HG03103 (cell line): Measurements from ENCODE around the gene UGT2B15.
"Not testable (repeated sequence)": the region's sequence is repeated elsewhere in the genome, so short reads cannot be mapped to it uniquely, and the experiment has no call there.

ENCODE experiments used
- ATAC-seq: cut with Tn5 transposase; IDR thresholded peaks from one replicate; pipeline ENCODE4 v1.9.1; 2021; ENCODE audit warnings: low read depth; ENCODE audit not compliant: unreplicated experiment

Gene UGT2B15

DNA sequence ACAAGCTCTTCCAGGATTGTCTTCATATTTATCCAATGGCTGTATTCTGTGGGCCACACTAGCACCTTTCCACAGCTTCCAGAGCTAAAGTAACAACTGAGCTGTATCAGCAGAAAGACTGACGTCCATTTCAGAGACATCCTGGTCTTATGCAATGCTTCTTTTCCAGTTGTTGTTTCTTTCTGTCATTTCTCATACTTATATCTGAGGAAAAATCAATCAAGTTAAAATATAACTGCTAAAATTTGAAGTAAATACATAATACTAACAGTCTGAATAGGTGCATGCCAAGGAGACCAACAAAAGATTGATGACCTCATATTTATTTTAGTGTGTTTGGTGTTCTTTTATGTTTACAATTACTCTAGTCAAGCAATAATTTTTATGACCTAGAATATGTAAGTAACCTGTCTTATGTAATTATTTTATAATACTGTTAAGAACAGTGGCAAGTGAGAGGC is at the start of gene UGT2B15:
Gene UGT2B15, minus strand, starts transcription at position 174 of the 461 bp plus-strand sequence. Its CDS starts 34 bp downstream, at position 140.
- not testable (repeated sequence) for ATAC-seq

DNA sequence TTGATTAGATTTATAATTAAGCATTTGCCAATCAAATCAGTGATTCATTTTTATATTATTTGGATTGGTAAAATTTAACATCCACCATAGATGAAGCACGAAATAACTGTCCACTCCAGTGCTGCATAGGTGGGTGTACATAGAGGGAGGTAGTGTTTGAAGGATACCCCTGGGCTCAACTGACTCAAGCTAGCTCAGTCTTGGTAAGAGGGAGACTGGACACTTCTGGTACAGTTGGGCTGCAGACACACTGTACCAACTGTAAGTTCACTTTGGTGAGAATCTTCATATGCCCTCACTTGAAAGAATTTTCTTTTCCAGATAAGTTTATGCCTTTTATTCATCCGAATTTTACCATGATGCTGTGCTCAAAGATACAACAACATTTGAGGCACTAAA is 48.6 kb upstream of the UGT2B15 start:
- ATAC-seq: no peak

DNA sequence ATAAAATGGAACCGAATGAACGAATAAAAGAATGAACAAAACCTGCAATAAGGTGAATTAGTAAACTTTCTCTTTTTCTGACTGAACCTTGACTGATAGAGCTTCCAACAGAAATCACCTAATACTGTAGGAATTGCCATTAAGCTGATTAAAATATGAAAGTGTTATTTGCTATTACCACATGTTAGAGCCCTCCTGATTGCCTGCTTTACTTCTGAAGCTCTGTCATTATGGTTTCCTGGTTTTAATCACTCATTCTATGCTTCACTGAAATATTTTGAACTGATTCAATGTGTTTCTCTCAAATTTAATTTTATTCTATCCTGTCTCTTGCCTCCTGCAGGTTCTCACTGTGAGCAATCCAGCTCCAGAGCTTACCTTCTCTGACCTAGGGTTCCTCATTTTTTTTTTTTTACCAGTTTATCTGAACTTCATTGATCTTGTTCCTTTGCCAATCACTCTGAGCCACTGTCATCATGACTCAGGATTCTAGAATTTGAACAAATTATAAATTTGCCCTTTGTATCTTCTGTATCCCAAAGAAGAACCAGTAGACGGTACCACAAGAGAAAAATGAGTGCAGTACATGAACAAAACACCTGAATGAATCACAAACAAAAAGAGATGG is 48.1 kb upstream of the UGT2B15 start:
- no peak for ATAC-seq

DNA sequence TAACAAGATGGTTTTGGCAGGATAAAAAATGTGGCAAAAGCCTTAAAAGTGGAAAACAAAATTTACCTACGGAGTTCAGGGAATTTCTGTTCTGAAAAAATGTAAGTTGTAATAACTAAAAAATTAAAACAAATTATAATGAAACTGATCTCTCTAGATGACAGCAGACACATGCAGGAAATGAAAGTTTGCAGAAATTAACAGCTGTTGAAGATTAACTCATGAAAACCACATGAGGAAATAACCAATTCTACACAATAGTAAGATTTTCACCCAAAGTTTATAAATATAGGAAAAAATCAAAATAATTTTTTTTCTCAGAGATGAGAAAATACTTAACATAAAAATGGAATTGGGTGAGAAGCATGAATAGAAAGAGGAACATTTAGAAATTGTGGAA is 47.5 kb upstream of the UGT2B15 start:
- ATAC-seq: no peak

DNA sequence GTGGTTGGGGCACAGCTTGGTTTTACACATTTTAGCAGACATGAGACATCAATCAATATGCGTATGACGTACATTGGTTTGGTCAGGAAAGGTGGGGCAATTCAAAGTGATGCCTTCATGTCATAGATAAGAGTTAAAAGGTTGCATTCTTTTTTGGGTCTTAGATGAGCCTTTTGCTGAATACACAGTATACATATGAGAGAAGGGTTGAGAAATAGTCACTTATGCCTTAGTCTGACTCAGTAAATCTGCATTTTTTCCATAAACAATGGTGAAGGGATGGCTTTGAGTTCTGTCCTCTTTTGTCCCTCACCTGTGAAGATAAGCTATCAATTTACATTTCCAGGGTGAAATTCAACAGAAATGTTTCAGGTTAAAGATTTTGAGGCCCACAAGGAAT is 43.9 kb upstream of the UGT2B15 start:
- no peak for ATAC-seq

DNA sequence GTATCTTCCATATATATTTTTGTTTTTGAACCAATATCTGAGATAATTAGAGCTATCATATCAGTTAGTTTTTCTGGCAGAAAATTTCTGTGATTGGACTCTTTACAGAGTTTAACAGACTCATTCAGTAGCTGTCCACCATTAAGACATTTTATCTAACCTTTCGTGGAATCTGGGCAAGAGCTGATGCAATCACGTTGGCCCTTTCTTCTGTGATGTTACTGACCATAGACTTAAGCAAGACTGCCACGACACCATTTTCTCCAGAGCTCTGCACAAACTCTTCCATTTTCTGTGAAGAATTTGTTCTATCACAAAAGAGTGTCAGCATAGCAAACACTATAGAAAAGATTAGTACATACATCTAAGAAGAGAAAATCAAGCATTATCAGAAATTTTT is 41.8 kb upstream of the UGT2B15 start:
- no peak for ATAC-seq

DNA sequence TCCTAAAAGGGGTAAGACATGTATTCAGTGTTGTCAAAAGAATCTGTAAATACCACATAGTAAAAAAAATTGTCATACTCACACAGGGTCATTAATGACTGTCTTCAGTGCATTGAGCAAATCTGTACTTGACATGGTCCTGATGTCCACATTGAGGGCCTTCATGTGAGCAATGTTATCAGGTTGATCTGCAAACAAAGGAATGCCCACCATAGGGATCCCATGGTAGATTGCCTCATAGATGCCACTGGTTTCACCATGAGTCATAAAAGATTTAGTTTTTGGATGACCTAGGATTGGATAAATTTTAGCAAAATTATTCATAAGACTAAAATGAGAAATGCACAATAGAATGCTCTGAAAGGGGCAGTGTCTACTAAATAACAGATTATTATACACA is 38.1 kb upstream of the UGT2B15 start:
- ATAC-seq: no peak

DNA sequence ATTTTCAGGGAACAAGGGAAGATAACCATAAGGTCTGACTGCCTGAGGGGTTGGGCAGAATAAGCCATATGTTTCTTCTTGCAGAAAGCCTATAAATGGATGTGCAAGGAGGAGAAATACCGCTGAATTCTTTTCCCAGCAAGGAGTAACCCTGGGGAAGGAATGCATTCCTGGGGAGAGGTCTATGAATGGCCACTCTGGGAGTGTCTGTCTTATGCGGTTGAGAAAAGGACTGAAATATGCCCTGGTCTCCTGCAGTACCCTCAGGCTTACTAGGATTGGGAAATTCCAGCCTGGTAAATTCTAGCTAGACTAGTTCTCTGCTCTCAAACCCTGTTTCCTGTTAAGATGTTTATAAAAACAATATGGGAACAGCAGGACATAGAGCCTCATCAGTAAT is 32.7 kb upstream of the UGT2B15 start:
- not testable (repeated sequence) for ATAC-seq

DNA sequence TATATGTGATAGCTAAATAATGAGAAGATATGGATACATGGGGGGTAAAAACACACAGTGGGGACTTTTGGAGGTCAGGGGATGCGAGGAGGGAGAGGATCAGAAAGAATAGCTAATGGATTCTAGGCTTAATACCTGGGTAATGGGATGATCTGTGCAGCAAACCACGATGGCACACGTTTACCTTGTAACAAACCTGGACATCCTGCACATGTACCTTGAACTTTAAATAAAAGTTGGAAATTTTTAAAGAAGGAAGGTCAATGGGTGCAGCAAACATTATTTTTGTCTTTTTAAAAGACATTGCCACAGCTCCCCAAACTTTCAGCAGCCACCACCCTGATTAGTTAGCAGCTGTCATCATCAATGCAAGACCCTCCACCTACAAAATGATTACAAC is 29.7 kb upstream of the UGT2B15 start:
- ATAC-seq: no peak

DNA sequence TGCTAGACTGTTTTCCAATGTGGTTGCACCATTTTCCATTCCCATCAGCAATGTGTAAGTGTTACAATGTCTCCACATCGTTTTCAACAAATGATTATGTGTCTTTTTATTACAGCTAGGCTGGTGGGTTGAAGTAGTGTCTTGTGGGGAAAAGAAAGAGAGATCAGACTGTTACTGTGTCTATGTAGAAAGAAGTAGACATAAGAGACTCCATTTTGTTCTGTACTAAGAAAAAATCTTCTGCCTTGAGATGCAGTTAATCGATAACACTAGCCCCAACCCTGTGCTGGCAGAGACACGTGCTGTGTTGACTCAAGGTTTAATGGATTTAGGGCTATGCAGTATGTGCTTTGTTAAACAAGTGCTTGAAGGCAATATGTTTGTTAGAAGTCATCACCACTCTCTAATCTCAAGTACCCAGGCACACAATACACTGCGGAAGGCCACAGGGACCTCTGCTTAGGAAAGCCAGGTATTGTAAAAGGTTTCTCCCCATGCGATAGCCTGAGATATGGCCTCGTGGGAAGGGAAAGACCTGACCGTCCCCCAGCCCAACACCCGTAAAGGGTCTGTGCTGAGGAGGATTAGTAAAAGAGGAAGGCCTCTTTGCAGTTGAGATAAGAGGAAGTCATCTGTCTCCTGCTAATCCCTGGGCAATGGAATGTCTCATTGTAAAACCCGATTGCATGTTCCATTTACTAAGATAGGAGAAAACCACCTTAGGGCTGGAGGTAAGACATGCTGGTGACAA is 23.0 kb upstream of the UGT2B15 start:
- ATAC-seq: no peak

DNA sequence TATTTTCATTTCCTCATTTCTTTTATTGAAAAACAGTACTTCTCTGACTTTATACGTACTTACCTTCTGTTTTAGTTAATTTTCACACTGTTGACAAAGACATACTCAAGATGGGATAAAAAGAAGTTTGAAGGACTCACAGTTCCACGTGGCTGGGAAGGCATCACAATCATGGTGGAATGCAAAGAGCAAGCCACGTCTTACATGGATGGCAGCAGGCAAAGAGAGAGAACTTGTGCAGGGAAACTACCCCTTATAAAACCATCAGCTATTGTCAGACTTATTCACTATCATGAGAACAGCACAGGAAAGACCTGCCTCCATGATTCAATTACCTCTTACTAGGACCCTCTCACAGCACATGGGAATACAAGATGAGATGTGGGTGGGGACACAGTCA is 20.7 kb upstream of the UGT2B15 start:
- no peak for ATAC-seq

DNA sequence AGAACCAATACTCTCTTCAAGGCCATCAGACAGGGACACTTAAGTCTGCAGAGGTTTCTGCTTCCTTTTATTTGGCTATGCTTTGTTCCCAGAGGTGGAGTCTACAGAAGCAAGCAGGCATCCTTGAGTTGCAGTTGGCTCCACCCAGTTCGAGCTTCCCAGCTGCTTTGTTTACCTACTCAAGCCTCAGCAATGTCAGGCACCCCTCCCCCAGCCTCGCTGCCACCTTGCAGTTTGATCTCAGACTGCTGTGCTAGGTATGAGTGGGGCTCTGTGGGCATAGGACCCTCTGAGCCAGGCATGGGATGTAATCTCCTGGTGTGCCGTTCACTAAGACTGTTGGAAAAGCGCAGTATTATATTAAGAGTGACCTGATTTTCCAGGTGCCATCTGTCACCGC is 12.6 kb upstream of the UGT2B15 start:
- no peak for ATAC-seq

DNA sequence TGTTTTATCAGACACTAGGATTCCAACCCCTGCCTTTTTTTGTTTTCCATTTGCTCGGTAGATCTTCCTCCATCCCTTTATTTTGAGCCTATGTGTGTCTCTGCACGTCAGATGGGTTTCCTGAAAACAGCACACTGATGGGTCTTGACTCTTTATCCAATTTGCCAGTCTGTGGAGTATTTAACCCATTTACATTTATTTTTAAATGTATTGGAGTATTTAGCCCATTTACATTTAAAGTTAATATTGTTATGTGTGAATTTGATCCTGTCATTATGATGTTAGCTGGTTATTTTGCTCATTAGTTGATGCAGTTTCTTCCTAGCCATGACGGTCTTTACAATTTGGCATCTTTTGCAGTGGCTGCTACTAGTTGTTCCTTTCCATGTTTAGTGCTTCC is 10.8 kb upstream of the UGT2B15 start:
- ATAC-seq: not testable (repeated sequence)

DNA sequence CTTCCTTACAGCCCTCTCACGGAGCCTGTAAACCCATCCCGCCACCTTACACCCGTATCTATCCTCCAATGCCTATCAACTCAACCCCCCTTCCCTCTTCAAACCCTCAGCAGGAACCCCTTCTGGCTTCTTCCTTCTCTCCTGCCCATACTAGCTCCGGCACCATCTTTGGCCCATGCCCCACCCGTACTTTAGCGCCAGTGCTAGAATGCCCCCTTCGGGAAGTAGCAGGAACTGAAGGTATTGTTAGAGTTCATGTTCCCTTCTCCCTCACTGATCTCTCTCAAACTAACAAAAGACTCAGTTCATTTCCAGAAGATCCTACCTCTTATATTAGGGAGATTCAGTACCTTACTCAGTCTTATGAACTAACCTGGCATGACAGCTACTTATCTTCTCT is 2.7 kb upstream of the UGT2B15 start:
- no peak for ATAC-seq

DNA sequence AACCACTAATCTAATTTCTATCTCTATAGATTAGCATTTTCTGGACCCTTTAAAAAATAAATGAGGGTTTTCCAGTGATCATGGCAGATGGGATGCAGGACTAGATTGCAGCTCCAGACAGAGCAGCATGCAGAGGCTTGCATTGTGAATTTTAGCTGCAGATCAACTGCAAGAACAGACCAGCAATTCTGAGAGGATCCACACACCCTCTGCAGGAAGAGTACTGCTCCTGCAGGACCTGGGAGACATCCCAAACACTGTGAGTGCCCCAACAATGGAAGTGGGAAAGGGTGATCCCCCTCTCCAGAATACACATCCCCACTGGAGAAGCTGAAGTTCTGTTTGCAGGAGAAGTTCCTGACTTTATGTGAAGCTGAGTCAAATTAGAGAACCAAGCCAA is 765 bp upstream of the UGT2B15 start:
- ATAC-seq: not testable (repeated sequence)

DNA sequence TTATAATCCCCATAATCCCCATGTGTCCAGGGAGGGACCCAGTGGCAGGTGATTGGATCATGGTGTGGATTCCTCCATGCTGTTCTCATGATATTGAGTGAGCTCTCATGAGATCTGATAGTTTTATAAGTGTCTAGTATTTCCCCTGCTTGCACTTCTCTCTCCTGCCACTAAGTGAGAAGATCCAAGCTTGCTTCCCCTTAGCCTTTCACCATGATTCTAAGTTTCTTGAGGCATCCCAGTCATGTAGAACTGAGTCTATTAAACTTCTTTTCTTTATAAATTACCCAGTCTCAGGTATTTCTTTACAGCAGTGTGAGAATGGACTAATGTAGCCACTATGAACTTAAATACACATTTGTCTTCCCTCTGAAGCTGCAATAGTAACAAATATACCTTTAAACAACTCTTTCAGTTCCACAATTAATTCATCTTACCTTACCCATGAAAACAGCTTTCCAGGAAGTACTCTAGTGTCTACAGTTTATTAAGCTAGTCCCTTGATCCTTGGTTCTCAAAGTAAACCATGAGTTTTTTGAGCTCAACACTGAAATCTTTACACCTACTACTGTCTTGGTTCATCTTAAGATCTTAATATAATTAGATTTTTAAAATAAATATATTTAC is 1.8 kb downstream of the UGT2B15 start:
- ATAC-seq: not testable (repeated sequence)

DNA sequence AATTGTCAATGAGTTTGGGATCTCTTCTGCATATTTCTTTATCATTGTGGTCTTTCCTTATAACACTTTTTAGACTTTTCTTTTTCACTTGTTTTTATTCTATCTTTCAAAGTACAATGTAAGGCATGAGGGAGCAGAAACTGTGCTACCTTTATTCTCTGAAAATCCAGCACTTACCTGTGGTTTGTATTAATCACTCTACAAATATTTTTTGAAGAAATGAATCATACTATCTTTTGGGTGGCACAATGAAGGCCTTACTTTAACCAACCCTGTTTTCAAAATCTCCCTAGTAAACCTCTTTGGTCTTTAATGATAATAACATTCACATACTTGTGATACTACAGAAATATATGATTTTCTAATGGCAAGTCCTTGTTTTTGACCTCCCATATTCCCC is 2.9 kb downstream of the UGT2B15 start:
- not testable (repeated sequence) for ATAC-seq

DNA sequence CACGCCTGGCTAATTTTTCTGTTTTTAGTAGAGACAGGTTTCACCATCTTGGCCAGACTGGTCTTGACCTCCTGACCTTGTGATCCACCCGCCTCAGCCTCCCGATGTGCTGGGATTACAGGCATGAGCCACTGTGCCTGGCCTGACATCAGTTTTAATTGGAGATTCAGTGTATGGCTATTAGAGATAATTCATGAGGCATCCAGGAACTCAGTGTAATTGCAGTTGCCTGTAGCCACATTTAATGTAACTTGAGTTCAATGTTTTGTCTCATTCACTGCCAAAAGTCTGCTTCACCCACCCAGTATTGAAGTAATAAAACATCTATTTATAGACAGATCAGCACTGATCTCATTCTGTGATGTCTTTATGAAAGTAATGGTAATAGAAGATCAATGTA is 5.7 kb downstream of the UGT2B15 start:
- not testable (repeated sequence) for ATAC-seq

DNA sequence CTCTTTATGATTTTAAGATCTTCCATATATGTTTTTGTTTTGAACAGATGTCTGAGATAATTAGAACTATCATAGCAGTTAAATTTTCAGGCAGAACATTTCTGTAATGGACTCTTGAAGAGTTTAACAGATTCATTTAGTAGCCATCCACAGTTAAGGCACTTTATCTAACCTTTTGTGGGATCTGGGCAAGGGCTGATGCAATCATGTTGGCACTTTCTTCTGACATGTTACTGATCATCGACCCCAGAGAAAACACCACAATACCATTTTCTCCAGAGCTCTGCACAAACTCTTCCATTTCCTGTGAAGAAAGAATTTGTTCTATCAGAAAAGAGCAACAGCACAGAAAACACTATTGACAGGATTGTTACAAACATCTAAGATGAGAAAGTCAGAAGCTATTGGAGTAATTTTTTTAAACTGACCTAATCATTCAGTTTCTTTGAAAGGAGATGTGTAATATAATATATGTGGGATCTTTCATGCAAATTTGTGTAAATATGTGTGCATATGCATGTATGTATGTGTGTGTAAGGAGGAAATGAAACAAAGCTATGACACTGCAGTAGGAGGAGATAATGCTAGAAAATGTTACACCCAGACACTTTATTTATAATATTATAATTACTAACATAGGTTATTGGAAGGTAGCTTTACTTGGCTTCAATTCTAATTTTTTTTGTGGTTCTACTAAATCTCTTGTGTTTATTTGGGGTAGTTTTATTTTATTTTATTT is 7.4 kb downstream of the UGT2B15 start:
- not testable (repeated sequence) for ATAC-seq

DNA sequence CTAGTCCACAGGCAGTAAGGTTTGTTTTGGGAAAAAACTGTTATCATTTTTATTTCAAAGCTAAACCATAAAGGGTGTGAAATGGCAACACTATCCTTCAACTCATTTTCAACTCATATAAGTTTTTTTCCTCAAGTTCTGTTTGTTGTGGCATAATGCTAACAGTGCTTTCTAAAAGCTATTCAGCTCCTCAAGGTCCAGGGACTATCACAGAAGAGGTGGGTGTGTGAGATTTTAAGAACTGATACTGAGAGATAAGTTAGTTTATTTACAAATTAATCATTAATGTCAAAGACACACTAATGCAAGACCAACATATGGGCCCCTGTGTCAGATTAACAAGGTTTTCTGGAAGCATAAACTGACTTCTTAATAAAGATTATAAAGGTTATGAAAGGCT is 11.8 kb downstream of the UGT2B15 start:
- ATAC-seq: no peak

DNA sequence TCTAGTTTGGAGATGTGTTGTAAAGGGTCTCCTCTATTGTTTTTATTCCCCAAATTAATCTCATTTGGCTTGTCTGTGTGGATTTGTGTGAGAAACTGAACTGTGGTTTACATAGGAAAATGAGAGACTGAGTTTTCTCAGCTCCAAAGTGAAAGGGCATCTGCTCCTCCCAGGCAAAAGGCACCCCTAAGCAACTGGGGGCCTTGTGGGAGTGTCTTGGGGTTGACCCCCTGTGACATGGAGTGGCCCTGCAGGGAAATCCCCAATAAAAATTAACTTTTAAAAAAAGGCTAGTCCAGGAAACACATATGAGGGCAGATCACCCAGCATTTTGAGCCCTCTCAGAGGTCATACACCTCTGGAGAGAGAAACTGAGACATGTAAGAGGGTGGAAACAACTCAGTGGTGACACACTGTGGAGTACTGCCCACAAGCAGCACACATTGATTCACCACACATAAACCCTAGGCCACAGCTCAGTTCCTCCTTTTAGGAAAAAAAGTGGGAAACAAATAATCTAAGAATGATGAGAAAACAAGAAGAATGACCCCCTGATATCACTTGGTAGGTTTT is 13.3 kb downstream of the UGT2B15 start:
- peak; percentile 53 for ATAC-seq
